Psoas muscle (tissue), 8 donors: ENCODE data around the gene DENND1A. TPM values are rescaled to one million over a fixed set of nuclear protein-coding genes. Genes with fewer than 3 reads are reported as not detected.
"Not testable (repeated sequence)": the region's sequence is repeated elsewhere in the genome, so short reads cannot be mapped to it uniquely, and the experiment has no call there.

ENCODE experiments used
- ATAC-seq, 4 donors: fragments of 200-7000 bp; cut with Tn5 transposase; one replicate each; pipeline ENCODE4 v1.9.1; 2020; ENCODE audit warnings: moderate library complexity in 3 of 4, mild to moderate bottlenecking in 2 of 4
- DNase-seq, 2 donors: peaks; one replicate each; pipeline ENCODE4 v3.0.0-alpha.2; 2020
- H3K27ac ChIP-seq: fragments of 200-600 bp; one replicate; pipeline ENCODE4 v1.8.0; 2022
- H3K27me3 ChIP-seq, 3 donors: fragments of 200-600 bp in 1 of 3; one replicate each; pipeline versions ENCODE4 v1.6.1 to v1.8.0; 2013 to 2022; ENCODE audit warnings: low read length in 2 of 3, mild to moderate bottlenecking in 2 of 3, moderate library complexity in 1 of 3; ENCODE audit not compliant: insufficient read depth in 3 of 3
- H3K36me3 ChIP-seq, 2 donors: fragments of 200-600 bp in 1 of 2; one replicate each; pipeline versions ENCODE4 v1.6.1 to v1.8.0; 2013 to 2022; ENCODE audit warnings: low read depth in 1 of 2, mild to moderate bottlenecking in 1 of 2, moderate library complexity in 1 of 2; ENCODE audit not compliant: insufficient read depth in 1 of 2
- H3K4me1 ChIP-seq: fragments of 200-600 bp; one replicate; pipeline ENCODE4 v1.8.0; 2022
- H3K4me3 ChIP-seq: fragments of 200-600 bp; one replicate; pipeline ENCODE4 v1.8.0; 2022; ENCODE audit warnings: mild to moderate bottlenecking
- H3K9me3 ChIP-seq: fragments of 200-600 bp; one replicate; pipeline ENCODE4 v1.8.0; 2022
- CTCF ChIP-seq: fragments of 200-600 bp; IDR thresholded peaks from one replicate; pipeline ENCODE4 v1.8.0; 2022; ENCODE audit warnings: antibody characterized with exemption
- WGBS, 3 donors: extraction: QIAGEN DNeasy Blood & Tissue Kit; methylation state at CpG; one replicate each; pipeline versions ENCODE4 v1.1.6 to v1.1.7; 2013; 5-methylcytosine and 5-hydroxymethylcytosine counted together
- intact Hi-C, 2 donors: fragments of 100-400 bp; cut with DNase I; formaldehyde crosslinking; loops; one replicate each; pipeline versions ENCODE4 v1.11.0 to v1.14.2; 2022
- polyA plus RNA-seq, 3 donors: library from polyadenylated mRNA; stranded (reverse); fragments of 200-250 nt; gene quantifications; one replicate each; pipeline ENCODE4 v1.2.3, GENCODE V29; 2013
- total RNA-seq, 4 donors: library from RNA; stranded (reverse); fragmentation: NEBNext Ultra II Directional in 2 of 4; extraction: Animal tissue kit (Norgen Biotek cat#: 25700) in 2 of 4; gene quantifications; one replicate each; pipeline versions ENCODE4 v1.2.1 to v1.2.4, GENCODE V29; 2021 to 2023
- donor health status: healthy with polysubstance abuse.
- donor health status: DM: no; HTN: no; CAD: no; lungs with moderate emphysema.
- donor health status: Bipolar disorder and iron deficiency.
- donor health status: healthy.
- donor health status: DM: yes; HTN: yes; CAD: no.
- donor health status: DM: no; HTN: no; CAD: no.
- donor health status: DM: no; HTN: no; CAD: no.
- donor health status: DM: yes; HTN: yes; CAD: no.

DENND1A gene
- total and polyA plus RNA-seq, 7 donors: 6.1 to 17.3 (median 13.9) TPM

DNA sequence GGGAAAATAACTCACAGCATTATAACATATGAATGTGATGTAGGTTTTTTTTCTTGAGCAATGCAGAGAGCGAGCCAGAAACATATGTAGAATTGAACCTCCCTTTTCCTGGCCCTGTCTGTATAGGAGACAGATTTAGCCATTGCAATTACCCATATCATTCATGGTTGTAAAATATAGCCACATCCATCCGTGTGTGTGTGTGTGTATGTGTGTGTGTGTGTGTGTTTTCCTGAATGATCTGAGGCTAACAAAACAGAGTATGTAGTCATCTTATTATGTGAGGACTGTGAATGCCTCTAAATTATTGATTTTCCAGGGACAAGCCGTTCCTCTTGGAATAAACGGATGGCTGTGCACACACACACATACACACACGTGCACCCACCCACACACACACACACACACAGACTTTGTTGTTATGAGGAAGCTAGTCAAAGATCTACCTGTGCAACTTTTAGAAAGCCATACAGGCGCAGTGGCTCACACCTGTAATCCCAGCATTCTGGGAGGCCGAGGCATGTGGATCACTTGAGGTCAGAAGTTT is 11.7 kb upstream of the DENND1A start:
- ATAC-seq (no peak), DNase-seq (no peak)
- H3K27me3 ChIP-seq: no peaks in the 10 kb centered on the region
- H3K4me3 ChIP-seq: no peak overlapping the region
- no peaks in the 10 kb centered on the region for H3K36me3 ChIP-seq
- no peak overlapping the region for H3K27ac ChIP-seq
- WGBS, 3 donors: 74 to 83% (median 74%) methylated on average over 7 of the region's 7 CpGs
- H3K9me3 ChIP-seq: no peaks in the 10 kb centered on the region
- TF ChIP-seq CTCF: no peak
- no peaks in the 10 kb centered on the region for H3K4me1 ChIP-seq
- intact Hi-C loops: no loop called here

GRCh38 chr9:123940721-123941523 is 11.0 kb upstream of the DENND1A start:
- Histone ChIP-seq H3K27ac (no peak overlapping the region), H3K4me1 (no peaks in the 10 kb centered on the region), H3K27me3 (no peaks in the 10 kb centered on the region), H3K36me3 (no peaks in the 10 kb centered on the region), H3K9me3 (no peaks in the 10 kb centered on the region), H3K4me3 (no peak overlapping the region)
- intact Hi-C loops: no loop called here
- WGBS, 3 donors: 75 to 79% (median 75%) methylated on average over 8 of the region's 8 CpGs
- no peak for TF ChIP-seq CTCF
- ATAC-seq: no peak
- DNase-seq: no peak

- intact Hi-C loops: no loop called here
- Histone ChIP-seq H3K4me1 (no peaks in the 10 kb centered on the region), H3K27ac (no peak overlapping the region), H3K9me3 (no peaks in the 10 kb centered on the region), H3K36me3 (no peaks in the 10 kb centered on the region), H3K27me3 (no peaks in the 10 kb centered on the region), H3K4me3 (no peak overlapping the region)
- ATAC-seq (no peak), DNase-seq (no peak)
- 79 to 84% (median 81%) methylated on average over 5 of the region's 5 CpGs for WGBS, 3 donors
- TF ChIP-seq CTCF: no peak
These were observed 8.5 kb upstream of the DENND1A start for GRCh38 chr9:123938401-123938800.

GRCh38 chr9:123936575-123936974 is 6.6 kb upstream of the DENND1A start:
- H3K36me3 ChIP-seq, H3K27ac ChIP-seq, intact Hi-C loops, H3K9me3 ChIP-seq, ATAC-seq, H3K4me1 ChIP-seq, DNase-seq, H3K4me3 ChIP-seq, H3K27me3 ChIP-seq: not testable (repeated sequence)
- WGBS, 3 donors: 84 to 93% (median 88%) methylated on average over 3 of the region's 3 CpGs

DNA sequence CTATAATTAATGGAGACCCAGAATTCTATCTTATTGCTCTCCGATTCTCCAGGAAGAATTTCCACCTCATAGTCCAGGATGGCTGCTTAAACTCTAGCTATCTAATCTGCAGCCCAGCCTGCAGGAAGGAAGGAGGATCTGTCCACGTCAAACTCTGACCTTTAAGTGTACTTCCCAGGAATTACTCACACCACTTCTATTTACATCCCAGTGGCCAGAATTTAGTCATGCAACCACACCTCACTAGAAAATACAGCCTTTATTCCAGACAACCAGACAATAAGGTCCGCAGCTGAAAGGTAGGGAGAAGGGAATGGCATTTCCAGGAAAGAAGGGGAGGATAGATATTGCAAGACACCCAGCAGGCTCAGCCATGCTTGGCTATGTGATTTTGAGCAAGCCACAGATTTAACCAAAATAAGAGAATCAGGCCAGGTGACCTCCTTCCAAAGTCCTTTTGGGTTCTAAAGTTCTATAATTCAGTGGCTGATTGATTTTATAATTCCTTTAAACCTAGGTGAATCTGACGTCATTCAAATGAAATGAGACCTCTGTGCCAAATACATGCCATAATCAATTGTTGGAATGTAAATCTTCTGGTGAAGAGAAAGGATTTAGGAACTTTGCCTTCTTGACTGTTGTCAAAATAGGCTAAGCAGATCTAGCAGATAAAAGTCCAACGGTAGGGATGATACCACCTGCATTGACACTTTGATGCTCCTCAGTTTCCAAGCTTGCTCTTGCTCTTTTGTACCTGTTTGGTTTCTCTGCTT is 3.7 kb upstream of the DENND1A start:
- Histone ChIP-seq H3K27ac (no peak overlapping the region), H3K36me3 (no peaks in the 10 kb centered on the region), H3K9me3 (no peaks in the 10 kb centered on the region), H3K4me3 (no peak overlapping the region), H3K4me1 (peaks cover 16% of the 10 kb centered on the region), H3K27me3 (no peaks in the 10 kb centered on the region)
- ATAC-seq (no peak), DNase-seq (no peak)
- 50 to 60% (median 58%) methylated on average over 5 of the region's 5 CpGs for WGBS, 3 donors
- intact Hi-C loops: no loop called here
- TF ChIP-seq CTCF: no peak
